WTC11 (cell line): ENCODE measurements around the gene ADAP1. TPM values are rescaled to one million over a fixed set of nuclear protein-coding genes. Genes with fewer than 3 reads are reported as not detected.

Experiments
- ATAC-seq: fragments of 200-7000 bp; cut with Tn5 transposase; 2 replicates; pipeline ENCODE4 v1.10.0; 2021; ENCODE audit warnings: mild to moderate bottlenecking, moderate library complexity
- CTCF ChIA-PET: fragments of 300-600 bp; sonication (Branson Sonifier 250); formaldehyde crosslinking; loops from one replicate; lab custom pipeline; 2021; ENCODE audit warnings: antibody characterized with exemption; lab: Charles Lee
- POLR2A ChIA-PET: fragments of 350-600 bp; sonication (Branson Sonifier 250); formaldehyde crosslinking; loops from one replicate; lab custom pipeline; 2021; ENCODE audit warnings: antibody characterized with exemption; lab: Charles Lee
- DNase-seq: peaks from one replicate; pipeline ENCODE4 v3.0.0; 2021; ENCODE audit warnings: low spot score
- H3K27ac Mint-ChIP-seq: 2 replicates; pipeline ENCODE4 v1.8.0; 2021; ENCODE audit warnings: mixed read lengths
- H3K27me3 Mint-ChIP-seq: 2 replicates; pipeline ENCODE4 v1.8.0; 2021; ENCODE audit warnings: low read depth, mild to moderate bottlenecking, moderate library complexity, mixed read lengths
- H3K36me3 Mint-ChIP-seq: 2 replicates; pipeline ENCODE4 v1.8.0; 2021; ENCODE audit warnings: mixed read lengths
- H3K4me1 Mint-ChIP-seq: 2 replicates; pipeline ENCODE4 v1.8.0; 2022; ENCODE audit warnings: mixed read lengths
- H3K4me3 Mint-ChIP-seq: 2 replicates; pipeline ENCODE4 v1.8.0; 2021; ENCODE audit warnings: mild to moderate bottlenecking, moderate library complexity, mixed read lengths
- H3K9me3 Mint-ChIP-seq: 2 replicates; pipeline ENCODE4 v1.8.0; 2021; ENCODE audit warnings: mixed read lengths
- CREB1 ChIP-seq: sonication (generic); formaldehyde crosslinking; IDR thresholded peaks from 2 replicates; pipeline ENCODE4 v1.8.0; 2023; ENCODE audit warnings: mild to moderate bottlenecking, missing genetic modification reagents
- CREM ChIP-seq: sonication (generic); formaldehyde crosslinking; IDR thresholded peaks from 2 replicates; pipeline ENCODE4 v1.8.1; 2022; ENCODE audit warnings: mild to moderate bottlenecking, missing genetic modification reagents, moderate library complexity
- ELF4 ChIP-seq: sonication (generic); formaldehyde crosslinking; IDR thresholded peaks from 2 replicates; pipeline ENCODE4 v1.8.1; 2022; ENCODE audit warnings: low read depth, mild to moderate bottlenecking, moderate library complexity, missing genetic modification reagents
- EMX1 ChIP-seq: fragments of 250-450 bp; sonication (Bioruptor Pico); IDR thresholded peaks from 2 replicates; pipeline ENCODE4 v1.8.0; 2021; ENCODE audit warnings: mild to moderate bottlenecking
- GABPB1 ChIP-seq: sonication (generic); formaldehyde crosslinking; IDR thresholded peaks from 2 replicates; pipeline ENCODE4 v1.8.1; 2023; ENCODE audit warnings: mild to moderate bottlenecking, missing genetic modification reagents
- MAX ChIP-seq: sonication (generic); formaldehyde crosslinking; IDR thresholded peaks from 2 replicates; pipeline ENCODE4 v1.8.0; 2022; ENCODE audit warnings: mild to moderate bottlenecking, missing genetic modification reagents
- MXD4 ChIP-seq: fragments of 250-450 bp; sonication (Bioruptor Pico); IDR thresholded peaks from 2 replicates; pipeline ENCODE4 v1.8.0; 2021; ENCODE audit warnings: mild to moderate bottlenecking, moderate library complexity, borderline replicate concordance
- NFYB ChIP-seq: sonication (generic); formaldehyde crosslinking; conservative IDR thresholded peaks from 2 replicates; pipeline ENCODE4 v1.8.0; 2022; ENCODE audit warnings: low read depth, missing genetic modification reagents
- RELA ChIP-seq: sonication (generic); formaldehyde crosslinking; IDR thresholded peaks from 2 replicates; pipeline ENCODE4 v1.8.1; 2022; ENCODE audit warnings: missing genetic modification reagents, mild to moderate bottlenecking, borderline replicate concordance
- RORB ChIP-seq: fragments of 250-450 bp; sonication (Bioruptor Pico); IDR thresholded peaks from 2 replicates; pipeline ENCODE4 v1.9.0; 2021; ENCODE audit warnings: mild to moderate bottlenecking
- TEAD1 ChIP-seq: sonication (generic); formaldehyde crosslinking; IDR thresholded peaks from 2 replicates; pipeline ENCODE4 v1.8.0; 2022; ENCODE audit warnings: mild to moderate bottlenecking, missing genetic modification reagents
- USF2 ChIP-seq: sonication (generic); formaldehyde crosslinking; IDR thresholded peaks from 2 replicates; pipeline ENCODE4 v1.8.1; 2023; ENCODE audit warnings: mild to moderate bottlenecking, missing genetic modification reagents, moderate library complexity
- ZNF425 ChIP-seq: fragments of 250-450 bp; sonication (Bioruptor Pico); conservative IDR thresholded peaks from 2 replicates; pipeline ENCODE4 v1.9.0; 2021; ENCODE audit warnings: mild to moderate bottlenecking
- ZNF671 ChIP-seq: fragments of 250-450 bp; sonication (Bioruptor Pico); IDR thresholded peaks from 2 replicates; pipeline ENCODE4 v1.8.0; 2021; ENCODE audit warnings: mild to moderate bottlenecking
- total RNA-seq: library from RNA; stranded (reverse); gene quantifications from 3 replicates; pipeline ENCODE4 v1.2.3, GENCODE V29; 2021
- TF ChIP-seq, protein P1 (sequence below): fragments of 250-450 bp; sonication (Bioruptor Pico); IDR thresholded peaks from 2 replicates; pipeline ENCODE4 v1.9.0; 2021; ENCODE audit warnings: mild to moderate bottlenecking
- TF ChIP-seq, protein P2 (sequence below): sonication (generic); formaldehyde crosslinking; IDR thresholded peaks from 2 replicates; pipeline ENCODE4 v1.8.1; 2023; ENCODE audit warnings: mild to moderate bottlenecking, missing genetic modification reagents, borderline replicate concordance
- TF ChIP-seq, protein P3 (sequence below): sonication (generic); formaldehyde crosslinking; IDR thresholded peaks from 2 replicates; pipeline ENCODE4 v1.8.1; 2022; ENCODE audit warnings: mild to moderate bottlenecking, moderate library complexity, missing genetic modification reagents

Gene ADAP1
- total RNA-seq, 1 experiment from 2014 or later, result 4.3 TPM

GRCh38 chr7:983616-984071 is 29.2 kb upstream of the ADAP1 start:
- H3K4me3 Mint-ChIP-seq, result no peak overlapping the region
- peaks cover 2% of the 10 kb centered on the region; the same call in 1 of the 2 replicates for H3K4me1 Mint-ChIP-seq
- POLR2A ChIA-PET, result no interaction called here
- no peak for ATAC-seq
- H3K9me3 Mint-ChIP-seq, result no peaks in the 10 kb centered on the region
- H3K27me3 Mint-ChIP-seq, result no peaks in the 10 kb centered on the region
- TF ChIP-seq NFYB (CRISPR knock-in tag) (no peak), CREB1 (CRISPR knock-in tag) (no peak), GABPB1 (CRISPR knock-in tag) (no peak), CREM (no peak), EMX1 (CRISPR knock-in tag) (no peak), ELF4 (no peak), USF2 (no peak), RORB (CRISPR knock-in tag) (no peak), TEAD1 (CRISPR knock-in tag) (no peak), ZNF671 (CRISPR knock-in tag) (no peak), ZNF425 (CRISPR knock-in tag) (no peak), MAX (CRISPR knock-in tag) (no peak), RELA (CRISPR knock-in tag) (no peak), MXD4 (CRISPR knock-in tag) (no peak)
- TF ChIP-seq, protein P1, sequence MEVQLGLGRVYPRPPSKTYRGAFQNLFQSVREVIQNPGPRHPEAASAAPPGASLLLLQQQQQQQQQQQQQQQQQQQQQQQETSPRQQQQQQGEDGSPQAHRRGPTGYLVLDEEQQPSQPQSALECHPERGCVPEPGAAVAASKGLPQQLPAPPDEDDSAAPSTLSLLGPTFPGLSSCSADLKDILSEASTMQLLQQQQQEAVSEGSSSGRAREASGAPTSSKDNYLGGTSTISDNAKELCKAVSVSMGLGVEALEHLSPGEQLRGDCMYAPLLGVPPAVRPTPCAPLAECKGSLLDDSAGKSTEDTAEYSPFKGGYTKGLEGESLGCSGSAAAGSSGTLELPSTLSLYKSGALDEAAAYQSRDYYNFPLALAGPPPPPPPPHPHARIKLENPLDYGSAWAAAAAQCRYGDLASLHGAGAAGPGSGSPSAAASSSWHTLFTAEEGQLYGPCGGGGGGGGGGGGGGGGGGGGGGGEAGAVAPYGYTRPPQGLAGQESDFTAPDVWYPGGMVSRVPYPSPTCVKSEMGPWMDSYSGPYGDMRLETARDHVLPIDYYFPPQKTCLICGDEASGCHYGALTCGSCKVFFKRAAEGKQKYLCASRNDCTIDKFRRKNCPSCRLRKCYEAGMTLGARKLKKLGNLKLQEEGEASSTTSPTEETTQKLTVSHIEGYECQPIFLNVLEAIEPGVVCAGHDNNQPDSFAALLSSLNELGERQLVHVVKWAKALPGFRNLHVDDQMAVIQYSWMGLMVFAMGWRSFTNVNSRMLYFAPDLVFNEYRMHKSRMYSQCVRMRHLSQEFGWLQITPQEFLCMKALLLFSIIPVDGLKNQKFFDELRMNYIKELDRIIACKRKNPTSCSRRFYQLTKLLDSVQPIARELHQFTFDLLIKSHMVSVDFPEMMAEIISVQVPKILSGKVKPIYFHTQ (CRISPR knock-in tag), result no peak
- TF ChIP-seq, protein P2, sequence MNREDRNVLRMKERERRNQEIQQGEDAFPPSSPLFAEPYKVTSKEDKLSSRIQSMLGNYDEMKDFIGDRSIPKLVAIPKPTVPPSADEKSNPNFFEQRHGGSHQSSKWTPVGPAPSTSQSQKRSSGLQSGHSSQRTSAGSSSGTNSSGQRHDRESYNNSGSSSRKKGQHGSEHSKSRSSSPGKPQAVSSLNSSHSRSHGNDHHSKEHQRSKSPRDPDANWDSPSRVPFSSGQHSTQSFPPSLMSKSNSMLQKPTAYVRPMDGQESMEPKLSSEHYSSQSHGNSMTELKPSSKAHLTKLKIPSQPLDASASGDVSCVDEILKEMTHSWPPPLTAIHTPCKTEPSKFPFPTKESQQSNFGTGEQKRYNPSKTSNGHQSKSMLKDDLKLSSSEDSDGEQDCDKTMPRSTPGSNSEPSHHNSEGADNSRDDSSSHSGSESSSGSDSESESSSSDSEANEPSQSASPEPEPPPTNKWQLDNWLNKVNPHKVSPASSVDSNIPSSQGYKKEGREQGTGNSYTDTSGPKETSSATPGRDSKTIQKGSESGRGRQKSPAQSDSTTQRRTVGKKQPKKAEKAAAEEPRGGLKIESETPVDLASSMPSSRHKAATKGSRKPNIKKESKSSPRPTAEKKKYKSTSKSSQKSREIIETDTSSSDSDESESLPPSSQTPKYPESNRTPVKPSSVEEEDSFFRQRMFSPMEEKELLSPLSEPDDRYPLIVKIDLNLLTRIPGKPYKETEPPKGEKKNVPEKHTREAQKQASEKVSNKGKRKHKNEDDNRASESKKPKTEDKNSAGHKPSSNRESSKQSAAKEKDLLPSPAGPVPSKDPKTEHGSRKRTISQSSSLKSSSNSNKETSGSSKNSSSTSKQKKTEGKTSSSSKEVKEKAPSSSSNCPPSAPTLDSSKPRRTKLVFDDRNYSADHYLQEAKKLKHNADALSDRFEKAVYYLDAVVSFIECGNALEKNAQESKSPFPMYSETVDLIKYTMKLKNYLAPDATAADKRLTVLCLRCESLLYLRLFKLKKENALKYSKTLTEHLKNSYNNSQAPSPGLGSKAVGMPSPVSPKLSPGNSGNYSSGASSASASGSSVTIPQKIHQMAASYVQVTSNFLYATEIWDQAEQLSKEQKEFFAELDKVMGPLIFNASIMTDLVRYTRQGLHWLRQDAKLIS (CRISPR knock-in tag), result no peak
- TF ChIP-seq, protein P3, sequence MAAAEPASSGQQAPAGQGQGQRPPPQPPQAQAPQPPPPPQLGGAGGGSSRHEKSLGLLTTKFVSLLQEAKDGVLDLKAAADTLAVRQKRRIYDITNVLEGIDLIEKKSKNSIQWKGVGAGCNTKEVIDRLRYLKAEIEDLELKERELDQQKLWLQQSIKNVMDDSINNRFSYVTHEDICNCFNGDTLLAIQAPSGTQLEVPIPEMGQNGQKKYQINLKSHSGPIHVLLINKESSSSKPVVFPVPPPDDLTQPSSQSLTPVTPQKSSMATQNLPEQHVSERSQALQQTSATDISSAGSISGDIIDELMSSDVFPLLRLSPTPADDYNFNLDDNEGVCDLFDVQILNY (CRISPR knock-in tag), result no peak
- TF ChIP-seq, all 79 proteins: peak for 0
- CTCF ChIA-PET, result no interaction called here
- DNase-seq, result no peak
- Mint-ChIP-seq H3K27ac (no peak overlapping the region), H3K36me3 (no peaks in the 10 kb centered on the region)
